COLO668 (cell line): ENCODE data around the gene PILRB.
A peak's percentile ranks its signal among the peaks of the same experiment; 100 is the strongest.
"Not testable (repeated sequence)": the region's sequence is repeated elsewhere in the genome, so short reads cannot be mapped to it uniquely, and the experiment has no call there.

Source experiments
- DNase-seq: peaks from one replicate; lab custom pipeline; 2025; ENCODE audit not compliant: unreplicated experiment; lab: John Stamatoyannopoulos, UW

Gene PILRB

GRCh38 chr7:100358027-100358856, at the start of gene PILRB:
PILRB (plus strand) TSS chr7:100358117; CDS start chr7:100358303, 186 bp downstream.
- DNase-seq = no peak

- not testable (repeated sequence) for DNase-seq
Measured at GRCh38 chr7:100318329-100318728, 39.6 kb upstream of the PILRB start.

DNA sequence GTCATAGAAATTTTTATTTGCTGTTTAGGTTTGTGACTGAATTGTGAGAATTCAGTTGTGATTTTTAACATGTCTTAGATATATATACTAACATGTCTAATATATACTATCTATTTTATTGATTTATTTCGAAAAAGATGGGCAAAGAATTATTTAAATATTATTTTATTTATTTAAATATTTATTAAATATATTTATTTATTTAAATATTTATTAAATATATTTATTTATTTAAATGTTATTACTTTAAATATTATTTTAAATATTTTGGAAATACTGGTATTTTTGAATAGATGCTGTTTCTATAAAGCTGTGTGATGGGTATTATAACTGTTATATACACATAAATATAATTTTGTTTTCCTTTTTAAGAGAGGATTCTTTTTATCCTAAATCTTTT, 36.3 kb upstream of the PILRB start:
- DNase-seq = not testable (repeated sequence)

- DNase-seq = not testable (repeated sequence)
Measured at GRCh38 chr7:100324194-100324593, 33.7 kb upstream of the PILRB start.

GRCh38 chr7:100325671-100326070, 32.2 kb upstream of the PILRB start:
- not testable (repeated sequence) for DNase-seq

GRCh38 chr7:100326914-100327313, 31.0 kb upstream of the PILRB start:
- DNase-seq = not testable (repeated sequence)

DNA sequence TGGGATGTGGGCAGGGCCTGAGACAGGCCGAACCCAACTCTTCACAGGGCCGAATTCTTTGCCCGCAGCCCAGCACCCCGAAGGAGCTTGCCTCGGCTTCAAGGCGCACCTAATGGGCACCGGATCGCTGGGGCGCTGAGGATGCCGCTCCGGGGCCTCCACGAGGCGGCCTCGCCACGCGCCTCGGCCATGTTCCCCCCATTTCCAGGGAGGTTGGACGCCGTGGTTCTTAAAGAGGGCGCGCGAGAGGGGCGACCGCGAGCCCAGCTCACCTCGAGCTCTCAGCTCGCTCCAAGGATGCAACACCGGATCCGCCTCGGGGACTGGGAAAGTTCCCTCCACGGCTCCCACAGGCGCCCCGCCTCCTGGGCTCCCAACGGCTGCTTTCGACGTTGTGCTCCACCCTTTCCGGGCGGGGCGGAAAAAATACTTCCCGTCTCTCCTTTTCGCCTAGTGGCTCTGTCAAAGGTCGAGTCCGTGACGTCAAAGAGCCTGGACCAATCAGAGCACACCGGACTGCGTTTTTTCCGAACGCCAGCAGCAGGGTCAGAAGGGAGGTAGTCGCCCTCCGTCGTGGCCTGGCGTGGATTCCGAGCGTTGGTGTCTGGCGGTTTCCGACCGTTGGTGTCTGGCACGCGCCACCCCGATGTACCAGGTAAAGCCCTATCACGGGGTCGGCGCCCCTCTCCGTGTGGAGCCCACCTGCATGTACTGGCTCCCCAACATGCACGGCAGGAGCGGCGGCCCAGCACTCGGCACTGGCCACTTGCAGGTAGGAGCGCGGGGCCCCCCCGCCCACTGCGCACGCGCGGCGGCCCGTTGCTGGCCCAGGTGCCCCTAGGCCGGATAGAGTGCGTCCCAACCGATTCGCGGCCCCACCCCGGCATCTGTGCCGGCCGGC, 22.1 kb upstream of the PILRB start:
- DNase-seq = peak; percentile 89

GRCh38 chr7:100338083-100338696, 19.7 kb upstream of the PILRB start:
- not testable (repeated sequence) for DNase-seq

GRCh38 chr7:100341286-100341685, 16.6 kb upstream of the PILRB start:
- DNase-seq = not testable (repeated sequence)

GRCh38 chr7:100342765-100343164, 15.2 kb upstream of the PILRB start:
- DNase-seq = no peak

DNA sequence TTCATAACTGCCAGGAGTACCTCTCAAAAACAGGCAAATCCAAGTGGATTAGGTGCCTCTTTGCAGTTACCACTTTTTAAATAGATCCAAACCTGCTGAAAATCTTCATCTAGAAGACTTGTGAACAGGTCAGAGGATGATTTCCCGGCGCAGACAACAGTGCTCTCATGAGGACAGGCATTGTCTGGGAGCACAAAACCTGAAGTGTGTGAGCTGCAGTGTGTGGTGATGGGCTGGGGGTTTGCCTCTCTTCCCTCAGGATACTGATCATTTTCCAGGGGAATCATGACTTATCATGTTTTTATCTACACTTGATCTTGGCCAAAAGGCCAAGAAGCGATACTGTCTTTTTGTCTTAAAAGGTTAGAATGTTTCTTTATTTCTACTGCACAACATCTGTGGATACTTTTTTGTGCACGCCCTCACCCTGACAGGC, 13.8 kb upstream of the PILRB start:
- not testable (repeated sequence) for DNase-seq

GRCh38 chr7:100344560-100345287, 13.2 kb upstream of the PILRB start:
- DNase-seq = peak; percentile 20

- DNase-seq = peak; percentile 69
Measured at GRCh38 chr7:100345288-100345672, 12.6 kb upstream of the PILRB start.

- no peak for DNase-seq
Measured at GRCh38 chr7:100346921-100347320, 11.0 kb upstream of the PILRB start.

DNA sequence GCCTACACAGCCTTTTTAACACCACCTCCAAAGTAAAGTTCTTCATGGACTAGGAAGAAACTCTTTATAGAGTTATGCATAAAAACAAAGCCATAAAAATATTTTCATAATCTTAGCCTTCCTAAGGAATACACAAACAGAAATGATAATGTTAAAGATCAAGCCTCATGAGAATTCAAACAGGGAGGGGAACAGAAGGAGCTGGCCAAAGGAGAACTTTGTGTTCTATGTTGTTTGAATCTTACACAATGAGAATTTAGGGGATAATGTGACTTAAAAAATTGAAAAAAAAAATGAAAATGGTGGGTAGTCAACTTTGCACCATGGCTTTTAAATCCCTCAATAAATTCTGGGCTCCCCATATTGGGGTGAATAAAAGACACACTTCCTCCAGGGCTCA, 9.1 kb upstream of the PILRB start:
- DNase-seq = no peak

- DNase-seq = no peak
Measured at GRCh38 chr7:100349757-100350156, 8.2 kb upstream of the PILRB start.

DNA sequence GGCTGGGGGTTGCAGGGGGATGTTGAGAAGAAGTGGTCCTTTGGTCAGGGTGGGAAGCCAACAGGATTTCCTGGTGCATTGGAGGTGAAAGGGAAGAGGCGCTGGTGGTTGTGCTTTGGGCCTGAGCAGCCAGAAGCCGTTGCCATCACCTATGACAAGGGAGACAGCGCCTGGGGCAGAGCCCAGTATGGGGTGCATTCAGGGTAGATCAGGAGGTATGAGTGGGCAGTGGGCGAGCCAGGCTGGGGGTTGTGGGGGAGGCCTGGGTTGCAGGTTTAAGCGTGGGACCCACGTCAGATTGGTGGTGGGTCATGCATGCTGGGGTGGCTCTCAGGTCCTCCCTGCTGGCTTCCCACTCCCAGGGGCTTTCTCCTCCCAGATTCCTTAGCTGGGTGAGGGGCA, 6.3 kb upstream of the PILRB start:
- no peak for DNase-seq

DNA sequence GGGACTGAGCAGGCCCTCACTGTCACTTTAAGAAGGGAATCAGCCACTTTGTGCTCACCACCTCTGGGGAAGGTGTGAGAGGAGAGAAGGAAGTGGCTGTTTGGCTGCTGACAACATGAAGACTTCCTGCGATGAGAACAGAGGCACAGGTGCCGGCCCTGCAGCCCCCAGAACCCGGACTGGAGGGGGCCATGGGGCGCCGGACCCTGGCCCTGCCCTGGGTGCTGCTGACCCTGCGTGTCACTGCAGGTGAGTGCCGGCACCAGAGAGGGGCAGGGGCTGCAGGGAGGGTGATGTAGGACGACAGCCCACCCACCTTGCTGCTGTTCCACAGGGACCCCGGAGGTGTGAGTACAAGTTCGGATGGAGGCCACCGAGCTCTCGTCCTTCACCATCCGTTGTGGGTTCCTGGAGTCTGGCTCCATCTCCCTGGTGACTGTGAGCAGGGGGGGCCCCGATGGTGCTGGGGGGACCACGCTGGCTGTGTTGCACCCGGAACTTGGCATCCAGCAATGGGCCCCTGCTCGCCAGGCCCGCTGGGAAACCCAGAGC, 5.6 kb upstream of the PILRB start:
- not testable (repeated sequence) for DNase-seq

DNA sequence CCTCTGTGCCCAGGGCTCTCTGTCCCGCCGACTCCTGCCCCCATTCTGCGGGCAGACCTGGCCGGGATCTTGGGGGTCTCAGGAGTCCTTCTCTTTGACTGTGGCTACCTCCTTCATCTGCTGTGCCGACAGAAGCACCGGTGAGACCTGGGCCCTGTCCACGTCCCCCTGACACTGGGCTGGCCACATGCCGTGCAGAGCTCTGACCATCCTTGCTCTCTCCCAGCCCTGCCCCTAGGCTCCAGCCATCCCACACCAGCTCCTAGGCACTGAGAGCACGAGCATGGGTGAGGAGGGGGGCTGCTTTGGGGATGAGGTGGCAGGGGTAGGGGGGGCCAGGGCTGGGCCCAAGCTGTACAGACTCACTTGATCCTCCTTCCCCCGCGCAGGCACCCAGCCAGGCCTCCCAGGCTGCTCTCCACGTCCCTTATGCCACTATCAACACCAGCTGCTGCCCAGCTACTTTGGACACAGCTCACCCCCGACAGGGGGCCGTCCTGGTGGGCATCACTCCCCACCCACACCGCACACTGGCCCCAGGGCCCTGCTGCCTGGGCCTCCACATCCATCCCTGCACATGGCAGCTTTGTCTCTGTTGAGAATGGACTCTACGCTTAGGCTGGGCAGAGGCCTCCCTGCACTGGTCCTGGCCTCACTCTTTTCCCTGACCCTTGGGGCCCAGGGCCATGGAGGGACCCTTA, 4.8 kb upstream of the PILRB start:
- DNase-seq = no peak
